GM18511 (cell line): ENCODE measurements around the gene AMMECR1L.
"Not testable (repeated sequence)": the region's sequence is repeated elsewhere in the genome, so short reads cannot be mapped to it uniquely, and the experiment has no call there.

Source experiments
- ATAC-seq: cut with Tn5 transposase; IDR thresholded peaks from one replicate; pipeline ENCODE4 v1.9.1; 2021; ENCODE audit warnings: mild to moderate bottlenecking, moderate library complexity; ENCODE audit not compliant: unreplicated experiment

The AMMECR1L gene

GRCh38 chr2:127843677-127844076 is 42.1 kb downstream of the AMMECR1L start:
- ATAC-seq, result no peak

GRCh38 chr2:127841466-127842178 is 44.1 kb downstream of the AMMECR1L start:
- no peak for ATAC-seq

- ATAC-seq, result no peak
These were observed 44.9 kb downstream of the AMMECR1L start for GRCh38 chr2:127840893-127841292.

GRCh38 chr2:127834951-127835350 is 50.8 kb downstream of the AMMECR1L start:
- ATAC-seq, result no peak

GRCh38 chr2:127829845-127830246 is 55.9 kb downstream of the AMMECR1L start:
- peak; percentile 98 for ATAC-seq

GRCh38 chr2:127826708-127827107 is 59.0 kb downstream of the AMMECR1L start:
- ATAC-seq, result not testable (repeated sequence)

GRCh38 chr2:127826047-127826446 is 59.7 kb downstream of the AMMECR1L start:
- no peak for ATAC-seq

- ATAC-seq, result no peak
These were observed 65.6 kb downstream of the AMMECR1L start for GRCh38 chr2:127820080-127820668.

- no peak for ATAC-seq
These were observed 66.8 kb downstream of the AMMECR1L start for GRCh38 chr2:127818794-127819425.

- no peak for ATAC-seq
These were observed 67.5 kb downstream of the AMMECR1L start for GRCh38 chr2:127818241-127818640.

GRCh38 chr2:127814677-127815076 is 71.1 kb downstream of the AMMECR1L start:
- no peak for ATAC-seq

GRCh38 chr2:127812441-127812840 is 73.3 kb downstream of the AMMECR1L start:
- ATAC-seq, result not testable (repeated sequence)
